SK-N-MC (cell line): ENCODE results near the gene CRIM1.

Experiments used
- EZH2 ChIP-seq: fragments of 200-600 bp; sonication (generic); IDR thresholded peaks from one replicate; pipeline ENCODE4 v1.6.1; 2017; ENCODE audit warnings: antibody characterized with exemption
- FOXP2 ChIP-seq: optimal IDR thresholded peaks from 2 replicates; pipeline ENCODE3; 2011; ENCODE audit warnings: mild to moderate bottlenecking, moderate library complexity; ENCODE audit not compliant: insufficient read depth; ENCODE audit errors: extremely low read length, control extremely low read depth
- POLR2AphosphoS5 ChIP-seq: IDR thresholded peaks from 2 replicates; pipeline ENCODE4 v1.6.1; 2012; ENCODE audit warnings: mild to moderate bottlenecking, low read depth, low read length, borderline replicate concordance

DNA sequence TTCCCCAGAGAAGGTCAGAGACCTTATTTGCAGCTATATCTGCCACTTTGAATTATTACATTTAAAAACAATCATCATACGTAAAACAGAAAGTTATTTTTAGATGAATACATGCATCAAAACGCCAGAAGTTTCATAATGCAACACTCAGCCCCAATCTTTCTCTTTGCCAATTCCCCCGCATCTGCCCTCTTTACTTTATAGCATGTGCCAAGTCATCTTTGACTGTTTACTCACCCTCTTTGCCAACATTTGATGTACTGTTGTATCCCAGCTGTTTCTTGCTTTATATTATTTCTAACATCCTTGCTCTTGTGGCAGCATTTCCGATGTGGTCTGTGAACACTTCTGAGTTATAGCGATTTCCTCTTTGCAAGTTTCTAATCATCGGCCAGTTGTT, 86.2 kb downstream of the CRIM1 start:
- TF ChIP-seq EZH2 (no peak), POLR2AphosphoS5 (no peak), FOXP2 (no peak)
